Loucy (cell line): Measurements from ENCODE around the gene ANO9.

ENCODE experiments used
- H2AFZ ChIP-seq: fragments of 200-600 bp; sonication (generic); 2 replicates; pipeline ENCODE4 v1.6.0; 2016; ENCODE audit warnings: antibody characterized with exemption, mild to moderate bottlenecking, low read length, moderate library complexity
- H3F3A ChIP-seq: fragments of 200-600 bp; 2 replicates; pipeline ENCODE4 v1.6.0; 2016; ENCODE audit warnings: antibody characterized with exemption, low read depth, mild to moderate bottlenecking
- H3K27me3 ChIP-seq: fragments of 200-600 bp; sonication (generic); 2 replicates; pipeline ENCODE4 v1.6.1; 2014; ENCODE audit warnings: low read length, mild to moderate bottlenecking; ENCODE audit not compliant: insufficient read depth, poor library complexity, severe bottlenecking
- H3K36me3 ChIP-seq: fragments of 200-600 bp; sonication (generic); 2 replicates; pipeline ENCODE4 v1.6.1; 2016; ENCODE audit warnings: low read length; ENCODE audit not compliant: insufficient read depth
- H3K4me1 ChIP-seq: fragments of 200-600 bp; sonication (generic); 2 replicates; pipeline ENCODE4 v1.5.1; 2014; ENCODE audit warnings: low read length, mild to moderate bottlenecking; ENCODE audit not compliant: insufficient read depth, poor library complexity, severe bottlenecking
- H3K4me2 ChIP-seq: fragments of 200-600 bp; sonication (generic); 2 replicates; pipeline ENCODE4 v1.6.0; 2014; ENCODE audit warnings: antibody characterized with exemption, low read length, low read depth, mild to moderate bottlenecking; ENCODE audit not compliant: poor library complexity, severe bottlenecking
- H3K4me3 ChIP-seq: fragments of 200-600 bp; sonication (generic); 2 replicates; pipeline ENCODE4 v1.5.1; 2014; ENCODE audit warnings: low read length, mild to moderate bottlenecking, mixed read lengths; ENCODE audit not compliant: poor library complexity, severe bottlenecking
- H3K79me2 ChIP-seq: fragments of 200-600 bp; sonication (generic); 2 replicates; pipeline ENCODE4 v1.6.1; 2014; ENCODE audit warnings: low read length; ENCODE audit not compliant: insufficient read depth
- H3K9ac ChIP-seq: fragments of 200-600 bp; sonication (generic); 2 replicates; pipeline ENCODE4 v1.6.0; 2014; ENCODE audit warnings: mild to moderate bottlenecking, low read depth, low read length, moderate library complexity; ENCODE audit not compliant: poor library complexity, severe bottlenecking
- H3K9me2 ChIP-seq: fragments of 200-600 bp; sonication (generic); replicated peaks from 2 replicates; pipeline ENCODE4 v1.6.1; 2016; ENCODE audit warnings: low read depth, low read length, mixed read lengths
- H3K9me3 ChIP-seq: fragments of 200-600 bp; sonication (generic); 2 replicates; pipeline ENCODE4 v1.6.1; 2014; ENCODE audit warnings: mild to moderate bottlenecking, antibody characterized with exemption, low read length, low read depth; ENCODE audit not compliant: insufficient read depth
- H4K20me1 ChIP-seq: fragments of 200-600 bp; sonication (generic); 2 replicates; pipeline ENCODE4 v1.6.0; 2014; ENCODE audit warnings: antibody characterized with exemption, low read length, mild to moderate bottlenecking; ENCODE audit not compliant: insufficient read depth, poor library complexity, severe bottlenecking
- EZH2phosphoT487 ChIP-seq: fragments of 200-600 bp; IDR thresholded peaks from 2 replicates; pipeline ENCODE4 v1.6.1; 2018; ENCODE audit warnings: antibody characterized with exemption, mild to moderate bottlenecking, moderate library complexity, borderline replicate concordance
- TF ChIP-seq, protein P1 (sequence below): fragments of 200-600 bp; sonication (generic); conservative IDR thresholded peaks from 2 replicates; pipeline ENCODE4 v1.5.1; 2014; ENCODE audit warnings: mild to moderate bottlenecking, antibody characterized with exemption, low read length

Gene ANO9

GRCh38 chr11:419248-420005, 22.4 kb downstream of the ANO9 start:
- TF ChIP-seq, protein P1, sequence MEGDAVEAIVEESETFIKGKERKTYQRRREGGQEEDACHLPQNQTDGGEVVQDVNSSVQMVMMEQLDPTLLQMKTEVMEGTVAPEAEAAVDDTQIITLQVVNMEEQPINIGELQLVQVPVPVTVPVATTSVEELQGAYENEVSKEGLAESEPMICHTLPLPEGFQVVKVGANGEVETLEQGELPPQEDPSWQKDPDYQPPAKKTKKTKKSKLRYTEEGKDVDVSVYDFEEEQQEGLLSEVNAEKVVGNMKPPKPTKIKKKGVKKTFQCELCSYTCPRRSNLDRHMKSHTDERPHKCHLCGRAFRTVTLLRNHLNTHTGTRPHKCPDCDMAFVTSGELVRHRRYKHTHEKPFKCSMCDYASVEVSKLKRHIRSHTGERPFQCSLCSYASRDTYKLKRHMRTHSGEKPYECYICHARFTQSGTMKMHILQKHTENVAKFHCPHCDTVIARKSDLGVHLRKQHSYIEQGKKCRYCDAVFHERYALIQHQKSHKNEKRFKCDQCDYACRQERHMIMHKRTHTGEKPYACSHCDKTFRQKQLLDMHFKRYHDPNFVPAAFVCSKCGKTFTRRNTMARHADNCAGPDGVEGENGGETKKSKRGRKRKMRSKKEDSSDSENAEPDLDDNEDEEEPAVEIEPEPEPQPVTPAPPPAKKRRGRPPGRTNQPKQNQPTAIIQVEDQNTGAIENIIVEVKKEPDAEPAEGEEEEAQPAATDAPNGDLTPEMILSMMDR: no peak
- no peak for TF ChIP-seq EZH2phosphoT487
- Histone ChIP-seq H4K20me1 (peaks cover 1% of the 10 kb centered on the region), H3K36me3 (no peaks in the 10 kb centered on the region)

GRCh38 chr11:418343-419247, 23.2 kb downstream of the ANO9 start:
- no peaks in the 10 kb centered on the region for H3K27me3 ChIP-seq
- no peak overlapping the region for H3K4me2 ChIP-seq
- H3K4me3 ChIP-seq: no peak overlapping the region
- no peak for TF ChIP-seq EZH2phosphoT487
- TF ChIP-seq, protein P1: no peak
- no peak overlapping the region for H3K9ac ChIP-seq
- peaks cover 2% of the 10 kb centered on the region for H4K20me1 ChIP-seq
- peaks cover 11% of the 10 kb centered on the region for H3K79me2 ChIP-seq
- peaks cover 20% of the 10 kb centered on the region for H3K4me1 ChIP-seq
- no peaks in the 10 kb centered on the region for H3F3A ChIP-seq
- no peak overlapping the region for H2AFZ ChIP-seq
- H3K36me3 ChIP-seq: no peaks in the 10 kb centered on the region
- no peaks in the 10 kb centered on the region for H3K9me3 ChIP-seq
- no peaks in the 10 kb centered on the region for H3K9me2 ChIP-seq

More at GRCh38 chr11:419248-420005, 22.4 kb downstream of the ANO9 start:
- no peaks in the 10 kb centered on the region for H3K9me3 ChIP-seq
- no peak overlapping the region for H3K4me3 ChIP-seq
- no peaks in the 10 kb centered on the region for H3K9me2 ChIP-seq
- H3K4me2 ChIP-seq: no peak overlapping the region
- H3K9ac ChIP-seq: no peak overlapping the region
- H3K4me1 ChIP-seq: peaks cover 16% of the 10 kb centered on the region
- H3K79me2 ChIP-seq: peaks cover 3% of the 10 kb centered on the region
- no peak overlapping the region for H2AFZ ChIP-seq
- H3K27me3 ChIP-seq: no peaks in the 10 kb centered on the region
- no peaks in the 10 kb centered on the region for H3F3A ChIP-seq

DNA sequence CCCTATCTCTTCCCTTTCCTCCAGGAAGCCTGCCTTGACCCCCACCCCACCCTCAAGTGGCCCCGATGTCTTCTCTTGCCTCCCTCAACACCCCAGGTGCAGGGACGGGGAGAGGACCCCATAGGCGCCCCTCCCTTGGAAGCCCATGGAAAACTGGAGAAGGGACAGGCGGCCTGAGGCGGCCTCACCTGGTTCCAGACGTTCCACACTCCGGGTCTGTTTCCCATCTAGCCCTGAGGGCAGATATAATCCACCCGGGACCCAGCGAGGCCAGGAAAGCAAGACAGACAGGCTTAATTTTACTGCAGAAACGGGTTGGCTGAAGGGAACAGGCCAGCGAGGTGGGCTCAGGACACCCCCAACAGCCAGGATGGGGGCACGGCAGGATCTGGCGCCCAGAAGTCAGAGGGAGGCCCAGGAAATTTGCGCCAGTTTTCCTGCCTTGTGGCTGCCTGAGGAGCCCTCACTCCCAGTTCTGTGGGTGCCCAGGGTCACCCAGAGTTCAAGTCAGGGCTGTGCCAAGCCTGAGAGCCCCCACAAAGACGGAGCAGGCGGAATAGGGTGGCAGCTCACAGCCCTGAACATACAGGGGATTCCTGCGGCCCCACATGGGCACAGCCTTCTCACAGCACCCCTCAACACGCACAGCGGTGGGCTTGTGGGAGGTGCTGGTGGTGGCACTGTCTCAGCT, 24.0 kb downstream of the ANO9 start:
- no peaks in the 10 kb centered on the region for H3K27me3 ChIP-seq
- no peak overlapping the region for H2AFZ ChIP-seq
- H3K36me3 ChIP-seq: no peaks in the 10 kb centered on the region
- H3K4me1 ChIP-seq: peaks cover 26% of the 10 kb centered on the region
- H4K20me1 ChIP-seq: peaks cover 7% of the 10 kb centered on the region
- H3K4me3 ChIP-seq: no peak overlapping the region
- H3K9ac ChIP-seq: no peak overlapping the region
- no peaks in the 10 kb centered on the region for H3K9me2 ChIP-seq
- TF ChIP-seq EZH2phosphoT487: no peak
- TF ChIP-seq, protein P1: no peak
- no peak overlapping the region for H3K4me2 ChIP-seq
- H3K79me2 ChIP-seq: peaks cover 19% of the 10 kb centered on the region
- no peaks in the 10 kb centered on the region for H3K9me3 ChIP-seq
- no peaks in the 10 kb centered on the region for H3F3A ChIP-seq
